Ovary (tissue), 3 donors: ENCODE results near the gene SPAG5.

Experiments used
- CTCF ChIP-seq, 3 donors: fragments of 450-650 bp in 2 of 3; fragments of 200-600 bp in 1 of 3; IDR thresholded peaks; one replicate each; pipeline versions ENCODE4 v1.5.1 to v1.8.0; 2016 to 2022; ENCODE audit warnings: antibody characterized with exemption in 3 of 3, mild to moderate bottlenecking in 1 of 3
- EP300 ChIP-seq: sonication (generic); formaldehyde crosslinking; IDR thresholded peaks from one replicate; pipeline ENCODE4 v1.6.1; 2017; ENCODE audit warnings: antibody characterized with exemption
- POLR2A ChIP-seq: fragments of 450-650 bp; IDR thresholded peaks from one replicate; pipeline ENCODE4 v1.6.1; 2017; ENCODE audit warnings: antibody characterized with exemption, mild to moderate bottlenecking, moderate library complexity
- donor health status: DM: no; HTN: no; CAD: no.

- TF ChIP-seq POLR2A, result no peak
- no peak for TF ChIP-seq CTCF (IDR thresholded peaks at IDR 0.05)
- no peak for TF ChIP-seq EP300
Observed at GRCh38 chr17:28563475-28563874, 35.4 kb downstream of the SPAG5 start.
